ENCODE results near the gene ANKRD29.
"Not testable (repeated sequence)": the region's sequence is repeated elsewhere in the genome, so short reads cannot be mapped to it uniquely, and the experiment has no call there.

ANKRD29 gene

DNA sequence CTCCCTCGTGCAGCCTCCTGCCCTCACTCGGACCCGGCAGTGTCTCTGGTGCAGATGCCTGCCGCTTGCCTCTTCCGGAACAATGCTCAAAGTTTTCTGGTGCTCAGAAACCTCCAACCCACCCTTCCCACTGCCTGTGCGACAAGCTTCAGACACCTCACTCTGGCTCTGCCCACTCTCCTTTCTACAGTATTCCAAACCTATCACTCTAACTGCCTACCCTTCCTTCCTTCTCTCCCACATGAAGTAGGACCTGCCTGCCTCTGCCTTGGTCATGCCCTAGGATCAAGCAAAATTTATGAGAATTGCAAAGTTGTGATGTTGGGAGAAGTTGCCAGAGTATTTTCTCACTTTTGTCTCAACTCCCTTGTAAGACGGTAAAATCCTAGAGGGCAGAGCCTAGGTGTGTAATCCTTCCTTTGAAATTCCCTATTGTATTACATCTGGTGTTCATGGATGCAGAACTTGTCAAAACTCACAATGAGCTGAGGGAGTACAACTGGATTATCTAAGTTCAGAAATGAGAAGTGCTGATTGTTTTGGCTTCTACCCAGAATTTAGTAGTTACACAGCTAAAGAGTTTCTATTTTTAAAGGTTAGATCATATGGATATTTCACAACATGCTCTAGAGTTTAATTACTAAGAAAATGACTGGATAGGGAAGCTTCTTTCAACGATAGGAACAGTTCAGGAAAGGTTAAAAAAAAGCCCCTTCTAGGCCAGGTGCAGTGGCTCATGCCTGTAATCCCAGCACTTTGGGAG is 83.6 kb downstream of the ANKRD29 start:
- no peak for DNase-seq

DNA sequence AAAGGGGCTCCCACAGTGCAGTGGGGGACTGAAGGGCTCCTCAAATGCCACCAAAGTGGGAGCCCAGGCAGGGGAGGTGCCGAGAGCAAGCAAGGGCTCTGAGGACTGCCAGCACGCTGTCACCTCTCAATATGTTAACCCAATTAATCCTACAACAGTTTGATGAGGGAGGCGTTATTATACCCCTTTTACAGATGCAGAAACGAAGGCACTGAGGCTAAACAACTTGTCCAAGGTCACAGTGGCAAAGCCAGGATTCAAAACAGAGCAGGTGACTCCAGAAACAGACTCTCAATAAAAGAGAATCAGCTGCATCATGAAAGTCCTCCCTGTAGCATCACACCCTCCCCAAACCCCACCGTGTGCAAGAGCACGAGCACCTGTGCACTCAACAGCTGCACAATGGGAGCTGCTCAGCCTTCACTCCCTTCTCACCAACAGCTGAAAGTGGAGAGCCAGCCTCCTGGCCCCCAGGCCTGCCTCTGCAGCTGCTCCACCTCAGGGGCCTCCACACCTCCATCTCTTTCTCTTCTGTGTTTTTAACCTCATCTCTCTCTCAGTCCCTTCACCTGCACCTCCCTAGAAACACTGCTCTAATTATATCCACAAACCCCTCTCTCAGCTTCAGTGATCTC is 84.5 kb downstream of the ANKRD29 start:
- no peak for DNase-seq

DNA sequence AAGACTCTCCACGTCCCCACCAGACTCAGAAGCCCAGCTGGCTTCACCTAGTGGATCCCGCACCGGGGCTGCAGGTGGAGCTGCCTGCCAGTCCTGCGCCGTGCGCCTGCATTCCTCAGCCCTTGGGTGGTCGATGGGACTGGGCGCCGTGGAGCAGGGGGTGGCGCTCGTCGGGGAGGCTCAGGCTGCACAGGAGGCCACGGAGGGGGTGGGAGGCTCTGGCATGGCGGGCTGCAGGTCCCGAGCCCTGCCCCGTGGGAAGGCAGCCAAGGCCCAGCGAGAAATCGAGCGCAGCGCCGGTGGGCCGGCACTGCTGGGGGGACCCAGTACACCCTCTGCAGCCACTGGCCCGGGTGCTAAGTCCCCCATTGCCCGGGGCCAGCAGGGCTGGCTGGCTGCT is 85.2 kb downstream of the ANKRD29 start:
- DNase-seq: not testable (repeated sequence)

DNA sequence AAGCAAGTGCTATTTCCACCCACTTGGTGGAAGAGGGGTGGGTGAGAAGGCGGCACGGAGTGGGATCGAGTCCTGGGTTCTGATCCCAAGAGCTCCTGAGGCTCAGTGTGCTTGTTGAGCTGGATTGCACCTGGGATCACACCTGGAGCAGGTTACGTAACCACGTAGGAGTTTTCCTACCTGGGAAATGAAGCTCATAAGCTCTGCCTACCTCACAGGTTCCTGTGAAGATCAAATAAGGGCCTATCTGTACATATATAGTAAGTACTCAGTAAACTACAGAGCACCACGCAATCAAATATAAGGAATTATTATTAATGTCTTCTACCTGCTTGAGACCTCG is 87.4 kb downstream of the ANKRD29 start:
- no peak for DNase-seq

DNA sequence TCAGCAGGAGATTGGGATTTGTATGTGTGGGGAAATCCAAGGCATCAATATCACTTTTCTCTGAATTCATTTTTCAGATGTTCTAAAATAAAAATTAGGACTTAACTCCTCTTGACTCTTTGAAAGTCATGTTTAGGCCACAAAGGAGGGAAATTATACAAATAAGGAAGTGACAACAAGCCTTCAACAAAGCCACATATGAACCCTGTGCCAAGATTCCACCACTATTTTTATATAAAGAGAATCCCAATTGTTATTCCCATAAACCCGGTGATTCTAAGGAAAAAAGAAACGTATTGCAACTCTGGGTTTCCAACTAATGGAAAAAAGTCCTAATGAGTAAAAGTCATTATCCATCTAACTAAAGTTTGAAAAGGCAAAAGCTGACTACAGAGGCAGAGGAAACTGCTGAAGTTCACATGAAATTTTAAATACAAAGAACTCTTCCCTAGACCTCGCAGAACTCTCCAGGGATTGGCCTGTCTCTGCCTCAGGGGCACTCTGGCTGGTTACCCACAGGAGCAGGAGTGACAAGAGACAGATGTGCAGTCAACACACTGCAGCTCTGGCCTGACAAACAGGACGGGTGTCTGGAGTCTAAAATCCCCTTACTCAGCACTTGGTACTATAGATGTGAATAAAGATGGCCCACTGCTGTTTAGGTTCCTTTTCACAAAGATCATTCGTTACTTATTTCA is 88.0 kb downstream of the ANKRD29 start:
- DNase-seq: no peak

DNA sequence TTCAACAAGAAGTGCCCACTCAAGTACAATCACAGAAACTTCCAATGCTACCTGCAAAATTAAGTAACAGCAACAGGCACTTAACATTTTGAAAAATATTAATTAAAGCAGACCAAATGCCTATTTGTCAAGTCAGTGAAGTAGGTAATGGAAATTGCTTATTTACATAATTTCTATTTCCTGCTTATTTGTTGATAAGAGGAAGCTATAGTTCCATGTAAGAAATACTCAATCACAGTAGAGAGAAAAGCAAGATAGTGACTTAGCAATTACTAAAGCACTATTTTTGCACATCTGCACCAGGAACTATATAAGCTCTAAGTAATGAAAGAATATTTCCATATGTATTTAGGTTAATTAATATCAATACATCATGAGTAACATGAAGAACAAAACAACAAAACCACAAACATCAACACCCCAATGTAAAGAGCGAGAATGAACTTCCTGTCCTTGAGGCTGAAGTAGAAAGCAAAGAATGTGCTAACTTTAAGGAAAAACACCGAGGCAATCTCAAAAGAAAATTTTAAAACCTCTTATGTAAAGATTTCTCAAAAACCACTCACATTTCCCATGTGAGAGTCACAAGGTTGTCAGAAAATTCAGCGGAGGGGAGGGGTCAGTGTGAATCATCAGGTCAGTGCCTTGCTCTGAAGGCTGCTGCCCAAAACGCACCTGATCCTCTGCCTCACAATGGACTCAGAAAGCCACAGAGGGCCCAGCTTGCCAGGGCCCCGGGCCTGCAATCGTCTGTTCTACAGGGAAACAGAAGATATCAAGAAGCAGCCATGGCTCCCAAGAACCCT is 88.9 kb downstream of the ANKRD29 start:
- DNase-seq: peak; percentile 29

DNA sequence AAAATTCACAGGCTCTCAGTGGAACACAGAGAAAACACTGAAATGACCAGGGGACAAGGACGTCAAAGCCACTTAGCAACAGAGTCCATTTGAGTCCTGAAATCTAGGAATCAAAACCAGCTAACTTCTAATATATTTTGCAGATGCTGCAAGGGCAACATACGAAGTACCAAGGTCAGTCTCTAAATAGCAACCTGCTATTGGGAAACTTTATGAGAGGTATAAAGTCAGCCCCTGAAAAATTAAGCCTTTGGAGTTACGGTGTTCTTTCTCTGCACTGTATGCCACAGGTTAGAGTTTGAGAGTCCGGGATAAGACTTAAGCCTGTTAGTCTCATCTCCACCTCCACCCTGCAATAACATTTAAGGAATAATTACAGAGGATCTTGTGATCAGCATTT is 89.7 kb downstream of the ANKRD29 start:
- DNase-seq: no peak

DNA sequence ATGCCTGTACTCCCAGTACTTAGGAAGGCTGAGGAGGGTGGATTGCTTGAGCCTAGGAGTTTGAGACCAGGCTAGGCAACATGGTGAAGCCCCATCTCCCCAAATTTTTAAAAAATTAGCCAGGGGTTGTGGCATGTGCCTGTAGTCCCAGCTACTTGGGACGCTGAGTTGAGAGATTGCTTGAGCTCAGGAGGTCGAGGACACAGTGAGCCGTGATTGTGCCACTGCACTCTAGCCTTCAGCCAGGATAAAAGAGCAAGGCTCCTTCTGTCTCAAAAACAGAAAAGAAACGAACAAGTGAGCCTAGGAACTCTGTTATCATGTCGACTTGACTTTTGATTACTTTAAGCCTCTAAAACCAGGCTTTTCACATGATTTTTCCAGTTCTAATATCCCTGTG is 90.1 kb downstream of the ANKRD29 start:
- DNase-seq: no peak

DNA sequence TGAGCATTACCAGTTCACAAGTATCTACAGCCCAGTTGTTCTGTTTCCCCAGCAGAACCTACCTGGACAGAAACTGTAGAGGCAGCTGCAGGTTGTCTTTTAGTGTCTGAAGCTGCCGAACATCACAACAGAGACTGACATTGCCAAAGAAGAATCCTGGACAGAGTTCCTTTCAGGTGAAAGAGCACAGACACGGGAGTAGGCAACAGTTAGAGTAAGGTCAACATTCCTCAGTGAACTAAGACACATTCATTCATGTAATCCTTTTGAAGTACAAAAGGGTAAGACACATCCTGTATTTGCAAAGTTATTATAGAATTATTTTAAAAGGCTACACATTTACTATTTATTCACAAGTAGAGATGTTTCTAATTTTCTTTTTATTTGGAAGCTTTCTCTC is 90.7 kb downstream of the ANKRD29 start:
- no peak for DNase-seq

DNA sequence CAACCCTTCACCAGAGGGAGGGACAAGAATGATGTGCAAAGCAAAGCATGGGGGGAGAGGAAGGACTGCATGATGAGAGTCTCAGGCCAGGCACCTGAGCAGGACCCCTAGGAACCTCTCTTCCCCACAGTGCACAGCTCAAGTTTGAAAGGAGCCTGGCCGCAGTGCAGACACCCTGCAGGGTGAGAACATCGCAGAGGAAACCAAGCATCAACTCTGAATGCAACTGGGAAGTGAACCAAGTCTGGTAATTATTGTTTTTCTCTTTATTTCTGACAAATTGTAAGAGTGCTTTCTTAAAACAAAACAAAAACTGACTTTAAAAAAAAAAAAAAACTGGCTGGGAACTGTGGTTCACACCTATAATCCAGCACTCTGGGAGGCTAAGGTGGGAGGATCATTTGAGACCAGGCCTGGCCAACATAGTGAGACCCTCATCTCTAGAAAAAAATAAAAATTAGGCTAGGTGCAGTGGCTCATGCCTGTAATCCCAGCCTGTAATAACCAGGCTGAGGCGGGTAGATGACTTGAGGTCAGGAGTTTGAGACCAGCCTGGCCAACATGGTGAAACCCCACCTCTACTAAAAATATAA is 91.7 kb downstream of the ANKRD29 start:
- DNase-seq: no peak

DNA sequence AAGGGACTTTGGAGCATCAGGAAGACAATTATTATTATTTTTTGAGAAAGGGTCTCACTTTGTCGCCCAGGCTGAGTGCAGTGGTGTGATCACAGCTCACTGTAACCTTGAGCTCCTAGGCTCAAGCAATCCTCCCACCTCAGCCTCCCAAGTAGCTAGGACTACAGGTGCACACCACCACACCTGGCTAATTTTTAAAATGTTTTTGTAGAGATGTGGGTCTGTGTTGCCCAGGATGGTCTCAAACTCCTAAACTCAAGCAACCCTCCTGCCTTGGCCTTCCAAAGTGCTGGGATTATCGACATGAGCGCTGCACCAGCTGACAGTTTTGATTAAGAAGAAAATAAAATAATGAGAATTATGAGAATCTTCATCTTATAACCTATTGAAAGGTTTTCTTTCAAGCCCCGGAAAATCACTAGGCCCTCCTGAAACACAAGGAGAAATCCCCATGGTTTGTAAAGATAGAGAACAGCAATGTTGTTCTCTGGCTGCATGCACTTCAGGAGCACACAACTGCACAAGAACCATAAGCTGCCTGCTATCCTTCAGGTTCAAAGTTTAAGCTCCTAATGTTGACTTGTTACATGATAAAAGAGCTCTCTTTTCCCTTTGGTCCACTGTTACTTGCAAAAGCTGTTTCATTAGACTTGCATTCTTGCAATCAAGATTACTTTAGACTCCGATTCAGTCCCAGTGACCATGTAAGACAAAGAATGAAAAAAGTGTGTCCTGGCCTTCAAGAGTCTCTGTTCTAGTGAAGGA is 93.2 kb downstream of the ANKRD29 start:
- no peak for DNase-seq

DNA sequence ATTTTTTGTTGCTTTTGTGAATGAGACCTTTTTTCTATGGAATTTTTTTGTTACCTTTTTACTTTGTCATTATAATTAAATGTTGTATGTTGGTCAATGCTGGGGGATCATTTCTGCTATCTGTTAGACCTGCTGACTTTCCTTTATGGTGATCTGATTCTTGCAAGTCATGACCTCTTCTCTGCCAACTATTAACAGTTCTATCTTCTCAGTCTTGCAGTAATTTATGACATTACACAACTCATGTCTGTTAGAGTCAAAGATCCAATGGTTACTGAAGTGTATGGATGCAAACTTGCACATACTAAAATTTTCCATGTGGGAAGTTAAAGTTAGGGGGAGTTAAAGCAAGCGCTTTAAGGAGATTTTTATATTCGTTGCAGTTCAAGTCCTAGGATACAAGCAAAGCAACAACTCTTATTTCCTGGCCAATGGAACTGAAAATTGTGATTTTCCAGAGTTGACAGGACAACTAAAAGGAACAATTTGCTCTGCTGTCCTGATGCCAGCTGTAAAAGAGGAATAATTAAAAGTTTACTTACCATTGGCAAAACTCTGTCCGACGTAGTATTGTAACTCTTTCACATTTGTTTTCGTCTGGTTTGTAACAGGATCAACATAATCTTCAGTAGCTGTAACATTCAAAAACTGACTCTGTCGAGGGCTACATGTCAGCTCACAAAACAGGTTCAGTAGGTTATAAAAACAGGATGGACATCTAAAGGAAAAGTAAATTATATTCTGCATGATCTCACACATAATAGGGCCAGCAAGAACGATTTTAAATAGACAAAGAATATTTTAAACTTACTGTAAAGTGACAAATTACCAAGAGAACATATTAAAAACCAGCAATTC is 94.2 kb downstream of the ANKRD29 start:
- no peak for DNase-seq

DNA sequence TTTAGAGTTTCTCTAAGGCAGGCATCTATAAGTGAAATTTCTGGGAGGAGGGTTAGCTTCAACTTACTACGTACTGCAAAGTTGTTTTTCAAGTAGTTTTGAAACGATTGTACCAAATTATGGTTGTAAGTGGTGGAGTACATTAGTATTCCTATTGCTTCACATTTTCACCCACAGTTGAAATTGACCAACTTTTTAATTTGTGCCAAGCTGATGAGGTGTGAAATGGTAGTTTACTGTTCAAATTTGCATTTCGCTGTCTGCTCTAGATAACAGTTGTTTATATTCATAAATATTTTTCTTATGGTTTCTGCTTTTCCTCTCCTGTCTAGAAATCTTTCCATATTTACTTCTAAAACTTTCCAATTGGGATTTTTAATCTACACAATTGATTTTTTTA is 95.0 kb downstream of the ANKRD29 start:
- DNase-seq: no peak

DNA sequence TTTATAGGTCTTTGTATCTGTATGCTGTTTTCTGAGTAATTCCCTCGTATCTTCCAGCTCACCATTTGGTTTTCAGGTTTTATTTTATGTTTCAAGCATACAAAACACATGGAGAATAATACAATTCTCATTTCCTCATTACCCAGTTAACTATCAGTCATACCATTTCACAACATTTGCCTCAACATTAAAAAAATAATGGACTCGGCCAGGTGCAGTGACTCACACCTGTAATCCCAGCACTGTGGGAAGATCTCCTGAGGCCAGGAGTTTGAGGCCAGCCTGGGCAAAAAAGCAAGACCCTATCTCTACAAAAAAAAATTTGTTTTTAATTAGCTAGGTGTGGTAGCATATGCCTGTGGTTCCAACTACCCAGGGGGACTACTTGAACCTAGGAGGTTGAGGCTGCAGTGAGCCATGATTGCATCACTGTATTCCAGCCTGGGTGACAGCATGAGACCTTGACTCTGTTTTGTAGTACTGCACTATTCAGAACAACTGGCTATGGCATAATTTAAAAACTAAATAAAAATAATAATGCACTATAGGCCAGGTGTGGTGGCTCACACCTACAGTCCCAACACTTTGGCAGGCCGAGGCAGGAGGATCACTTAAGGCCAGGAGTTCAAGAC is 96.7 kb downstream of the ANKRD29 start:
- DNase-seq: no peak

DNA sequence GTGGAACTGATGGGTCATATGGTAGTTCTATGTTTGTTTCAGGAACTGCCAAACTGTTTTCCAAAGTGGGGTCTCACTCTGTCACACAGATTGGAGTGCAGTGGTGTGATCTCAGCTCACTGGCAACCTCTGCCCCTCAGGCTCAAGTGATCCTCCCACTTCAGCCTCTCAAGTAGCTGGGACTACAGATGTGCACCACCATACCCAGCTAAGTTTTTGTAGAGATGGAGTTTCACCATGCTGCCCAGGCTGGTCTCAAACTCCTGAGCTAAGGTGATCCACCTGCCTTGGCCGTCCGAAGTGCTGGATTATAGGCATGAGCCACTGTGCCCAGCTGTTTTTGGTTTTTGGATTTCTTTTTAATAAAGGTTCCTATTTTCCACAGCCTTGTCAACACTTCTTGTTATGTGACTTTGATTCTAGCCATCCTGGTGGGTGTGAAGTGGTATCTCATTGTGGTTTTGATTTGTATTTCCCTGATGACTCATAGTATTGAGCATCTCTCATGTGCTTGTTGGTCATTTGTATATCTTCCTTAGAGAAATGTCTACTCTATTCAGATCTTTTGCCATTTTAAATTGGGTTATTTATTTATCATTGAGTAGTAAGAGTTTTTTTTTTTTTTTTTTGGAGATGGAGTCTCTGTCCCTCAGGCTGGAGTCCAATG is 99.2 kb downstream of the ANKRD29 start:
- no peak for DNase-seq

DNA sequence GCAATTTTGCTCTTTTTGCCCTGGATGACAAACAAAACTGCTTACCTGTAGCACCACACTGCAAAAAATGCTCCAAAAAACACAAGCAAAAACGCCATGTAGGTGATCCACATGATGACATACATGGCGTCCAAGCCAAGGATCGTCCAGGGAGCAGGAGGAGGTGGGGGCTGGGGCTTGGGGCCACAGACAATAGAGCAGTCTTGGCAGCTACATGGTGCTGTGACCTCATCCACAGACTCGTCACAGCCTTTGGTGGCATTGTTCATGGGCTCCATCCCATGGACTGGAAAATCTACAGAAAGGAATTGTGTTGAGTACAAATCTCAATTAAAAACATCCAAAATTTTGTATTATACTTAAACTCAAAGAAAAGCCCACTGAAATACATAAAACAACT is 102.5 kb downstream of the ANKRD29 start:
- no peak for DNase-seq

DNA sequence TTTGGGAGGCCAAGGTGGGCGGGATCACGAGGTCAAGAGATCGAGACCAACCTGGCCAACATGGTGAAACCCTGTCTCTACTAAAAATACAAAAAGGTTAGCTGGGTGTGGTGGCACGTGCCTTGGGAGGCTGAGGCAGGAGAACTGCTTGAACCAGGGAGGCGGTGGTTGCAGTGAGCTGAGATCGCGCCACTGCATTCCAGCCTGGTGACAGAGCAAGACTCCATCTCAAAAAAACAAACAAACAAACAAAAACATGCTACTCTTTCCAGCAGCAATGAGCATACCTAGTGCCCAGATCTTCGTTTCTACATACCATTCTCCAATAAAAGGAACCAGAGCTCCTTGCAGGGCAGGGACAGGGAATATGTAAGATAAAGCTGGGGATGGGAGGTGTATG is 105.2 kb downstream of the ANKRD29 start:
- DNase-seq: not testable (repeated sequence)

DNA sequence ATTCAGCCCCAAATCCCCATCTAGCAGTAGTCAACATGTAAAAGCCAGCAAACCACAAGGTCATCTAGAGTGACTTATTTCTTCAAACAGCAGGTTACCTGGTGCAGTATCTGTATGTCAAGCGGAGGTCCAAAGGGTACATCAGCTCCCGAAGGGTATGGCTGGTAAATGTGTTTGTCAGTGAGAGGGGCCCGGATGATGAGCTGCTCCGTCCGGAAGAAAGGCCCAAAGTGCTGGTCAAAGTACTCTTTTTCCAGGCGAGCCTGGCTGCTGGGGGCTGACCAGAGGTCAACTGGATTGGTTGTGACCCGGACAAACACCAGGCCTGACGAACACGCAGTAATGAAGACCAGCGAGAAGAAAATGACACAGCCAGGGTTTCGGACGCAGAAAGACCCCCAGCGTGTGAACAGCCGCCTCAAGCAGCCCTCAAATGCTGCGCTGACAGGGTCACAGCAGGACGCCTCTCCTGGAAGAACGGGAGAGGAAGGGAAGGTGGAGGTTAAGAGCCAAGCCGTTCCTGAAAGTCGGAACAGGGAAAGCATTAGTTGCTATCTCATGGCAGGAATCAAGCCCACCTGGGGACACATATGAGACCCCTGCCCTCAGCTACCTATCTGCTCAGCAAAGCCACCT is 106.4 kb downstream of the ANKRD29 start:
- no peak for DNase-seq

DNA sequence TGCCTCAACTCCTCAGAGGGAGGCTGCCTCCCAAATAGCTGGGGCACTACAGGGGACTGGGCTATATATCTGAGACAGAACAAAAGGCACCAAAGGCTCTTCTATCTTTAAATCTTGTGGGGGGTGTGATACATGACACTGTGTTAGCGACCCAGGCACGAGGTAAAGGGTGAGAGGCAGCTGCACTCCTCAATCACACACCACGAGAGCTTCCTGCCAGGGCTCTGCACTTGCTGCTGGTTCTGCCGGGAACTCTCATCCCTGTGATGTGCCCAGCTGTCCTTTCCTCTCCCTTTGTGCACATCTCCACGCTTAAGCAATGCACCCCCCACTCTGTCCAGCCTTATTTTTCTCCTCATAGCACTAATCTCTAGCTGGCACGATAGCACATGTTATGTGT is 108.8 kb downstream of the ANKRD29 start:
- no peak for DNase-seq

DNA sequence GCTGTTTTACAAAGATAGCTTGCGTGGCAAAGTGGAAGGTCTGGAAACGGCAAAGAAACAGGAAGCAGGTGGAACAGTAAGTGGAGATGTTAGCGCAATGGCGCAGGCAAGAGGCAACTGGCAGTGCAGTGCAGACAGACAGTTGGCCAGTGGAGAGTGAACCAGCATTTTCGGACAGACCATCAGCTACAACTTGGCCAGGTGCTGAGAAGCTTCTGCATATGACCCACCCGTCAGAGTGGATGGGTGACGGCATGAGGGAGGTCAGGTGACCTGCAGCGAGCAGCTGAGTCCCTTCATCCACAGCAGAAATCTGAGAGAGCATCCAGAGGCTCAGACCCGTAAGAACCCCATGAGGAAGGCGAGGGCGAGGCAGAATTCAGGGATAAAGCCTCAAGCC is 110.2 kb downstream of the ANKRD29 start:
- no peak for DNase-seq
